ENCODE data around the gene MAML3.
A peak's percentile ranks its signal among the peaks of the same experiment; 100 is the strongest.

The MAML3 gene

DNA sequence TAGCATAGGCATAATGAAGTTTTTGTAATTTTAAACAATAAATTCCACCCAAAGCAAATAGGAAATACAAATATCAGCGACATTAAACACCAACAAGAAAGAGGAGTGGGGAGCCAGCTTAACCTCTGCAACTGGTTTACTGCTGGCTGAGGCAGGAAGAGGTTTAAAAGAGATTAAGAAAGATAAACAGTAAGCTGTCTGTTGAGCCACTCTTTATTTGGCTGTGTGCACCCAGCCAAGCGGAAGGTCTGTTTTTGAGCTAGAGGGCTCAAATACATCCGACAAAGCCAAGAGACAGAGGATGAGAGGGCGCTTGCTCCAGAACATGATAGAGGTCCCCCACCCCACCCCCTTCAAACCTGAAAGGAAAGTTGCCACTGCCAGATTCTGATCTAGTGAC, 297.0 kb downstream of the MAML3 start:
- DNase-seq, result no peak

DNA sequence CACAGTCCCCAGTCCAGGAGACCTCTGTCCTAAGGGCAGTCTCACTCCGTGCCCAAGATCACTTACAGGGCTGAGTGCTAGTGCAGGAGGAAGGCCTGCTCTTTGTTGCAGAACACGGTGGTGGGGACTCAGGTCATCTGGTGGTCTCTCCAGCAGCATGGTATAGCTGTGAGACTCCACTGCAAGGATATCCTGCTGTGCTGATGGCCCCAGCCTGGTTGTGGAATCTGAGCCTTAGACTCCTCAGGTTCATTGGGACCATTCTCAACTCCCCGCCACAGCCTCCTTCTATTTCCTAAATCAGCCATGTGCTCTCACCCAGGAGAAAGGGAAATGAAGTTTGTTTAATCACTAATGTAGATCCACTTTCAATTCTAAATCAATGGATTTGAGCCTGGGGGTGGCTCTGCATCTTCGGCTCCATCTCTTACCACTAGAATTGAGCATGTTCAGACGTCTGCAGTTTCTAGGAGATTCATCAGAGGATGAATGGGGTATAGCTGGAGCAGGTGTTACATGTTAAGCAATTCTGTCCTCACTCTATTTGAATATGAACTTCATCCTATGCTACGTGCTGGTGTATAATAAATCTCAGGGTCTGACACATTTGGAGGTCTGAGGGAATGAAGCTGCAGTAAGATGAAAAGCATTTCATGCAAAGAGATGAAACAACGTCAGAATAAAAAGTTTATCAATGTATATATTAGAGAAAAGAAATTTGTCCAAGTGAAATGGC, 299.1 kb downstream of the MAML3 start:
- DNase-seq, result no peak

DNA sequence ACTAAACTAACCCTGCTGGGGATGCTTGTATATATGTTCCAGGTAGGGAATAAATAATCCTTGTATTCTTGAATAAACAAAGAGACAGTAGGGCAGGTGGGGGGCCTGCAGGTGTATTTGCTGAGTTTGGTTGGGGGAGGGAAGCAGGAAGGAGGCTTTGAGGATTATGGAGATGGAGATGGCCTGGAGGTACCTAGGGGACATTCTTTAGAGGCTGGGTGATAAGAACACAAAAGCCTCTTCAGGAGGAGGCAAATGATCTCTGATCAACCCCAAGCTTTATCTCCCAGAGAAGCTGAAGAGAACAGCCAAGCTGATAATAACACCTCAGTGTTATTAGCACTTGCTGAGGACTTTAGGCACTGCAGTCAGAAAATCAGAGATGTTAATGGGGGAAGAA, 300.7 kb downstream of the MAML3 start:
- DNase-seq, result no peak

DNA sequence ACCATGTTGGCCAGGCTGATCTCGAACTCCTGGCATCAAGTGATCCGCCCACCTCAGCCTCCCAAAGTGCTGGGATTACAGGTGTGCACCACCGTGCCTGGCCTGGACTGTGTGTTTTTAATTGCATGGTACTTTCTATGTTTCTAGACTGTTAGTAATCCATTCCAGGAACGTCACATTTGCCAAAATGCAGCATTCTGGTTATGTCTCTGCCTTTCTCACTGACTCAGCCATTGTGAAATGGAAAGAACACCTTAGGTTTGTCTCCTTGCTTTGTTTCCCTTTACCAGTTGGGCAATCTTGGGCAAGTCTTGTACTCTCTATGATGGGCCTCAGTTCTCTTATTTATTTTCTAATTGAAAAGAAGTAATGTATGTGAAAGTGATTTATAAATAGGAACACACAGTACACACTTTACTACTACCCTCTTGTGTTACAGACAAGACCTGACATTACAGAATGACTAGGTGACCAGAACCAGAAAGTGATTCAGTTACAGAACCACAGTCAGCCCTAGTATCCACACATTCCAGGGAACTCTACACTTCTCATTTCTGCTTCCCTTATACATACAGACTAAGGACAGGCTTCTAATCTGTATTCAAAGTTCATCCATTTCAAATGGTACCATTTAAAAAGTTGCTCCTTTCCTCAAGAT, 301.2 kb downstream of the MAML3 start:
- no peak for DNase-seq

DNA sequence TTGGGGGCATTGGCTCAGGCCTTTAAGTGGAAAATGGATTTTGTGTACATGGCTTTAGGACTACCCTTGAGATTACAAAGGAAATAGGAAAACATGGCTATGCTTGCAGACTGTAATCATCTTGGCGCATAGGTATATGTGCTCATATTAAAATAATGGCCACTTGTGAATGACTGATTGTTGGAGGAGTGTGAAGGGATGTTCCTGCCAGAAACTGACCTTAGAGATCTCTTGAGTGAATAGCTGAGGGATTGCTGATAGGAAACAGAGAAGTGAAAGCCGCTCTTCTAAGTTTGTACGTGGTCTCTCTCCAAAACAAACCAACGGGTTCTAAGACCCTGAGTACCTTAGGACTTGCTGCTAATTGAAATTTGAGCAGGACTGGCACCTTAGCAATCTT, 302.3 kb downstream of the MAML3 start:
- DNase-seq, result no peak

DNA sequence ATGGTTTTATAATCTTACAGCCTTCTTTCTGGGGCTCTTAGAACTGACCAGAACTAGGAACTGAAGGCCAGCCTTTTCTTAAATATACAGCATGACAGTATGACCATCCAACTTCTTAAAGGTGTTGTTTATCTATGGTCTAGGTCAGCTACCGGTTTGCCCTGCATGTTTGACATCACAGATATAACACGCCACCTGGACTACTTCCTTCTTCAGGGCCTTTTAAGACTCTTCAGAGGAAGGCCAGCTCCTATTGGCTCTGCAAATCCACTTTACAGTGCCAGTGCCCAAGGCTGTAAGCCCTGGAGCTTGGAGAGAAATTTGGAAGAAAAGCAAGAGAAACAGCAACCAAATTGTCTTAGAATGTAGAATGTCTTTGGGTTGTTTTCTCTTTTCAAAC, 302.9 kb downstream of the MAML3 start:
- DNase-seq, result no peak

DNA sequence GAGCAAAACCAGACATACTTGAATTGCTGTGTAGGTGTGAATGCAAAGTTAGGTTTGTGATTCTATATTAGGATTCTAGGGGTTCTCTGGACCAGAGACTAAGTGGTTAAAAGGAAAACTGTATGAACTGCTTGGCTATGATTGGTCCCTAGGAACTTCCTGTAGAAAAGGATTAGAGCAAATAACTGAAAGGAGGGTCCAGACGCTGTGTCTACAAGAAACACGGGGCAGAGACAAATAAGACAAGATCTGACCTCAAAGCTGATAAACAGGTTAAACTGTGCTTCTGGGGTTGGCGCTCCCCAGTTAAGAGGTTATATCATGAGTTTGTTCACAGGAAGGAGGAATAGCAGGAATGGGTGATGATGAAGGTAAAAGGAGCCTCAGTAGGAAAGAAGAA, 304.8 kb downstream of the MAML3 start:
- DNase-seq, result no peak

DNA sequence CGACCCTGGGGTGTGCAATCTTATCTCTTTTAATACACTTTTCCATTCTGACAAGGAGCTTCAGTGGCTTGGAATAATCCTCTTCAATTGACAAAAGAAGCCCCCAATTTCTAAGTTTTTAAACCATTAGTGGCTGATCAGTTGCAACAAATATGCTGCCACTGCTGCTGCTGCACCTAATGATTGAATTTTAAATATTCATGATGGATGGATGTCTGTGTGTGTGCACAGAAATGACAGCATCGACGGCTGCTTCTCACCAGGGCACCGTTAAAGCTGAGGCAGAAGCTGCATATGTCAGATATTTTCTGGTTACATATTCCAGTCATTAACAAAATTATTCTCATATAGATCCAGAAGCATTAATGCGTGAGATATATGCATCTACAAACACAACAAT, 306.0 kb downstream of the MAML3 start:
- no peak for DNase-seq

DNA sequence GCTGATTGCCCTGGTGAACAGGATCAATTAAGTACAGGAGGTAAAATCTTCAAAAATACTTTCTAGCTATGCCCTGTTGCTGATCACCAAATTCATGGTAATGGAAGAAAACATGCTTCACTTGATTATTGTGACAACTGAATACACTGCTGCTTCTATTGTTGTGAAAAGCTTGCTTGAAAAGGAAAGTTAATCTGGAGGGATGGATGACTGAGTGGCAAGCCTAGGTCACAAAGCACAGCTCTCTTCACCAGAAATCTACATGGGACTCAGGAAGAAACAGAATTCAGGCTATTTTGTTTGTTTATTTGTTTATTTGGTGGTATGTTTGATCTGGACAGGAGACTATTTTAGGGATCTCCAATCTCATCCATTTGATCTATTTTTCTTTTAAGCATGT, 306.4 kb downstream of the MAML3 start:
- no peak for DNase-seq

DNA sequence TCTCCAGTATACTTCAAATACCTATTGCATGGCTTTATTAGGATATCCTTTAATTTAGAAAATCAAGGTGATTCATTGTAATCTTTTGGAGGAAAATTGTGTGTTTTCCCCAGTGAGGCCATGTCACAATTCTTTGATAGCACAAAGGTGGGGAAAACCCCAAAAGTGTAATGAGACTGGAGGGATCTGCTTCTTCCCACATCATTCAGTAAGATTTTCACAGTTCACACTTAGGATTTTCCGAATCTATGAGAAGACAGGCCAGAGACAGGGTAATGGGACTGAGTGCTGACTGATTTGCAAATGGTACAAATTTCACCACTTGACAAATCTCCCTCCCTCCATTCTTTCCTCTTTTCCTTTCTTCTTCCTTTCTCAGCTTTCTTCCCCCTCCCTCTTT, 307.2 kb downstream of the MAML3 start:
- DNase-seq, result no peak

DNA sequence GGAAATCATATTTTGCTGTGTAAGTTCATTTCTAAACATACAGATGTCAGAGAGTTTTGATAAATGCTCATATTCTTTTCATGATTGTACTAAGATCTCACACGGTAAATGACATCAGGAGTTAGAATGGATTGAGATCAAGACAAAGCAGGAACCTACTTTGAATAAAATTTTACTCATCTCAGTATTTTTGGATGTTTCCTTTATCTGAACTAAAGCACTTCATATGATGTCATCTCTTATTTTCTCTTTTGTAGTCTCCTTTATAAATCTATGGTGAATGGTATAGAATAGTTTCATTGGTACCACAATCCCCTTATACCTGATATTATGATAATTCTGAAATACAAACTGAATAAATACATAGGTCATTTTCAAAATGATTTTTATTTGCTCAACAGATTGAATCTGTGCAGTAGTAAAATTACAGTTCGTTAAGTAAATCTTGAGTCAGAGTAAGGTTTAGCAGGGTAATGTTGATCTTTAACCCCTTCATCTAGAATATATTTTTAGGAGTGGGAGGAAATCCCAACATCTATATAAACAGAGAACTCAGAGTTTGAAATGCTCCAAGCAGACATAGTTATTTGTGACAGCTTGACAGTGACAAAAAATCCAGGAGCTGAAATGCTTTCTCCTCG, 308.4 kb downstream of the MAML3 start:
- no peak for DNase-seq

DNA sequence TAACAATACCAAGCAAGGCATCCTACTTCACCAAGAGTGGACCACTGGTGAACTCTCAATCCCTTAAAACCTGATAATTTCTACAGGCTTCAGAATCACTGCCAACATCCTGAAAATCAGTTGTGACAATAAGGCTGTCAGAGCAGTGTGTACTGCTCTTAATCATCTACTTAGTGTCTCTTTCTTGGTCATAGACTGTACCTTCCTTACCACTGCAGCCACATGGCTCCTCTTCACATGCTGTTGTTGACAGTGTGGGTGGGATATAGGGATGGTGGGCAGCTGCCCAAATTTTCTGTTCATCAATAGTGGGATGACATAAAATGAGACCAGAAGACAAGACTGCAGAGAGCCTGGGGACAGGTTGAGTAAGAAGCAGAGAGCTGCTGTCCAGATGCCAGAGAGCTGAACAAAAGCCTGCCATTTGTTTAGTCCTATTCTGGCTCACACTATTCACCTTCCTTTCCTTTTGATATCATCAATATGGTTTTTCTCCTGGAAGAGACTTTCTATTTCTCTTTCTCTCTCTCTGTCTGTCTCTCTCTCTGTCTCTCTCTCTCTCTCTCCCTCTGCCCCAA, 309.4 kb downstream of the MAML3 start:
- no peak for DNase-seq

DNA sequence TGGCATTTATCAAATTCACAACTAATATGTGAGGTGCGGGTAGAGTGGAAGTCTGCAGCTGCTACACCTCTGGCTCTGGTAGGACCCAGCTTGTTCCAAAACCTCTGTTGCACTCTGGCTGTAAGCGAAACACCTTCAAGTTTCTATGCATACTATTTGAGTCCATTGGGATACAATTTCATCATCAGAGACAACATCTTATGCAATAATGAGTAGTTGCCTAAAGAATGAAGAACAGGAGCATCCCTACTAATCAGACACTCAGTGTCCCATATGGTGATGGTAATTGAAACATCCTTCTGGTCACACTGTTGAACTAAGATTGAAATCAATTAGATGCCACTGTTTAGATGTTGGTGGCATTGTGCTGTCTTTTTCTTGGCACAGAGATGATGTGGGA, 309.9 kb downstream of the MAML3 start:
- no peak for DNase-seq

DNA sequence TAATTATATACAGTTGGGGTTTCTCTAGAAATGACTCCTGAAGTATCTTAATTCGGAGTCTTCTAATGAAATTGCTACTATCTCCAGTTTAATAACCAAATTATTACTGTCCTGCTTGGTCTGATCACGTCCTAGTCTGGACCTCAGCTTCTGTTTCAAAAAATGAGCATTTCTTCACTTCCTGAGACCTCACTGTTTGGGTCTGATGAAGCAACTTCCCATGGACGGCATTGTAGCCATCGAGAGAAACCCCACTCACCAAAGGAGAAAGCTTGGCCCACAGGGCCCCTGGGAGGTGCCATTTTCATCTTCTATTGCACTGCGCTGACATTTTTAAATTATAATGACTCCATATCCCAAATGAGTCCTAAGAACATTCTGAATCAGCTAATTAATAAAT, 310.3 kb downstream of the MAML3 start:
- no peak for DNase-seq

DNA sequence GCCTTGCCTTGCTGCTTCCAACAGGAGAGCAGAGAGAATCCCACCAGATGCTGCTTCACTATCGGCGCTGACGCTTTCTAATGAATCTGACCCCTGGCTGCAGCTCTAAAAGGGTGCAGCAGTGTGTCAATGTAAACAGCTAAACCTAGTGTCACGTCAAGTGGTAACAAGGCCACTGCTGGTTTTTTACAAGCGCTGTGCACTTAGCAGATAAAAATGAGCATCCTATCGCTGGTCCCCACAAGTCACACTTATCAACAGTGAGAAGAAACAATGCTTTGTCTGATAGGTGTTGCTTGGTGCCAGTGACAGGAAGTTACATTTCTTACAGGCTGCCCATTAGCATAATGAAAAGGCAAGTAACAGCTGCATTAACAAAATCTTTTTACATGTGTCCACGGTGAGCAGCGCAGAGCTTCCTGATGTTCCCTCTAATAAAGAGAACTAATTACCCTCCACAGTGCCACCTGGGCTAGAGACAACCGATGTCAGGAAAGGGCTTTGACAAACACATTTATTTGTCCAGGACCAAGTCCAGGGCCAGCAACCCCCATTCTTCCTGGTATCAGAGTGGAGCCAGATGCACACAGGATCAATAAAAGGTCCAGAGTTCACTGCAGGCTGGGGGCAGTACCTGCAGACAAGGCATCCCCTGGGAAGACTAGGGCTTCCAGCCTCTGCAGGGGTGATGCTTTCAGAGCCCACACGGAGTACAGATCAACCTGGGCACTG, 312.4 kb downstream of the MAML3 start:
- DNase-seq, result no peak

DNA sequence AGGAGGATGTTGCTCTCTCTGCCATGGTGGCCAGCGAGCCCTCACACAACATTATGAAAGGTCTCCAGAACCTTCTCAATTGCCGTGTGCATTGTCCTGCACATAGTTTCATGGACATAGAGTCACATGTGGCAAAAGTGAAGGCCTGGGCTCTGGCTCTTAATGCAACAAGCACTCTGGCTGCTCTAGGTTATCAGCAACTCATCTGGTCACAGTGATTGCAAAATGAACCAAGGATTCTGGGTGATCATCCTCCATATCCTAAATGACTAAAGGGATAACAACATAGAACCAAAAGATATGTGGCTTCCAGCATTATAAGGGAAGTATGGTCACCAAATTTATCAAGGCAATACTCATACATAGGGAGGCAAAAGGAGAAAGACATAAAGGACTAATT, 313.2 kb downstream of the MAML3 start:
- no peak for DNase-seq

DNA sequence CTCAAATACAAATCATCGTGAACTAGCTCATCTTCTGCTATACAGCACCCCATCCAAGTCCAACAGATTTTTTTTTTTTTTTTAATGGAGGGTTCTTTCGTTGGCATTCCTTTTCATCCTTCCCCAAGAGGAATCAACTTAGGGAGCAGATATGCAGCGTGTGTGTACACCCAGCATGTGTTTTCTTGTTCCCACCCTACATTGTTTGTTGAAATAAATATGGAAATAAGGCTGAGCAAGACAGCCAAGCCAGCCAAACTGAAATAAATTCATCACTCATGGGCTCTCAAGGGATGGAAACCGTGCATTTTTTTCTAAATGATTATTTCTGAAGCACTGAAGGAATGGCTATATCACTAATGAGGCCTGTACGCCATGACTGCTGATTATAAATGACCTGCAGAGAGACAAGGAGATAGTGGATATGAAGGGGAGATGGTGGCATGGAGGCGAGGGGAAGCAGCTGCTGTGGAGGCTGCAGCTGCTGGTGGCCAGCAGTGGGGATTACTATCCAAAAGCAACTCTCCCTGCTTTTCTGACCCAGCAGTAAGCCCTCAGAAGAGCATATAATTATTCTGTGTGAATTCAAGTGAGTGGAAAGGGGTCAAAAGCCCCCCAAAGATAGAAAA, 314.5 kb downstream of the MAML3 start:
- no peak for DNase-seq

DNA sequence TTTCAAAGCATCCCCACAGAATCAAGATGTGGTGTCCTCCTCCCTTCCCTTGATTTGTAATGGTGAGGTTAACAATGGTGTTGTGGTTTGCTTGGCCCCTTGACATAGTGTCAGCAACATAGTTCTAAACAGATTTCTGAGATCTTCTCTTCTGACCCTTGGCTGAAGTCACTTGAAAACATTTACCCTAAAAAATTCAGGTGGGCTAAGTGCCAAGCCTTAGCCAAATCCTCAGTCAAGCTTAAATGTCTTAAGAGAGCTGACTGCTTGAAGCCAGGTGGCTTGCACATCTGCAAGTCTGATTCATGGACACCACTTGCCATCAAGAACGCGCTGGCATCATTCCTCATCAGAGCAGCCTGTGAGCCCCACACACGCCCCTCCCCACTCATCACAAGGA, 315.2 kb downstream of the MAML3 start:
- DNase-seq, result peak; percentile 3

DNA sequence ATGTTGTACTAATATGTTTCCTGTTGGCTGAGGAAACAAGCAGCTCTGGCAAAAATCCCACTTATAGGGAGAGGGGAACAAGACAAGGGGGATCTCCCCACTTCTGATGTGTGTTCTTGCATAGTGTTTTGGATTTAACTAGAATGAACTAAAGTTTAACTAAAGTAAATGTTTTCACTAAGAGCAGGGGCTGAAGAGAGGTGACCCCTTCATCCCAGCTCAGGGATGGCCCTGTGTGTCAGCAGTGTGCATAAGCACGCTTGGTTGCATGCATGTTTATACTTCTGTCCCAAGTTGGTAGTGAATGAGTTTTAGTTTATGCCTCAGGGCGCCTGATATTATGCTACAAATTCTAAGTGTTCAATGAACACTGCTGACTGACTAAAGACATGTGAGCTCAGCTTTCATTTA, 319.0 kb downstream of the MAML3 start:
- DNase-seq, result no peak

DNA sequence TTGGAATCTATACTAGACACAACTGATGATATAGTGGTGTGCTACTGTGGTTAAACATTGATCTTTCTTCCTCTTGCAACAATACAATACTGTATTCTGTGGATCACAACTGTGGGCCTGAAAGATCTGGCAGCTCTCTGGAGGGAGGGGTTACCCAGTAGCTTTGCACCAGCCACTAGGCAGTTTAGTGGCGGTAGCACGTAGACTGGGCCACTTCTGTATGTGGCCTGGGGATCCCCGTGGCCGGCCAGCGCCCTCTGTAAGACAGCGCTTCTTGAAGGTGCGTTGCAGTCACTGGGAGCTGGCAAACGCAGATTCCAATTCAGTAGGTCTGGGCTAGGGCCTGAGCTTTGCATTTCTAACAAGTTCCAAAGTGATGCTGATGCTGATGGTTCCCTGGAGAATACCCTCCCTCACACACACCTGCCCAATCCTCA, 319.7 kb downstream of the MAML3 start:
- DNase-seq, result no peak

DNA sequence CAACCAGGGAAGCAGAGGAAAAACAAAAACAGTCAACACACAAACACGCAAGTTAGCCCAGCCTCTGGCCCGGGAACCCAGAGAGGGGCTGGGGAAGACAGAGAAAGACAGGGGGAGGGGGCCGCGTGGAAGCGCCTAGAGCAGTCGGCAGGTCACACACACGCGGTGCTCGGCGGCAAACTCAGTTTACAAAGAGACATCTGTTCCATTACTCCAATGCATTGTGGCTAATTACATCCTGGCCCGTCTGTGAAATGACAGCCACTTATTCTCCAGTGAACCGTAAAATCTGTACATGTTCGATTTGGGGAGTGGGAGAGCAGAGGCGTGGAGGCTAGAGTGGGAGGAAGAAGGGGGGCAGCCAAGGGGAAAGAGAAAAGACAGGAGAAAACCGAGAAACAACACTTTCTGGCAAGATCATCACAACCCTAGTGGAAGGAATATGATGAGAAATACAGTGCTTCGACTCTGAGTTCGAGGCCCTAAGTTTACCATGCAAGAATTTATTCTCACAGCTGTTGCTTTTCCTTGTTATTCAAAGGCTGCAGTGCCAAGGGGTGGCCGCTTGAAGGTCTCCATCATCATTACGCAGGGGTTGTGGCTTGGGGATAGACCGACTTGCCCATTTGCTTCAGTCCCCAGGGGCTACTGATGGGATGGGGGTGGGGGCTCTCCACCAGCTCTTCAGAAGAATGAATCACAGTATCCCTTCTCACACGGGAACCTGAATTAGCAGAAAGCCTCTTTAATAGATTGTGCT, 320.7 kb downstream of the MAML3 start:
- DNase-seq, result no peak
